Loucy (cell line): Measurements from ENCODE around the gene GALNT7.

Source experiments
- CTCF ChIP-seq: fragments of 200-600 bp; sonication (generic); conservative IDR thresholded peaks from 2 replicates; pipeline ENCODE4 v1.5.1; 2014; ENCODE audit warnings: mild to moderate bottlenecking, antibody characterized with exemption, low read length
- EZH2phosphoT487 ChIP-seq: fragments of 200-600 bp; IDR thresholded peaks from 2 replicates; pipeline ENCODE4 v1.6.1; 2018; ENCODE audit warnings: antibody characterized with exemption, mild to moderate bottlenecking, moderate library complexity, borderline replicate concordance

GRCh38 chr4:173258866-173259265, 90.3 kb downstream of the GALNT7 start:
- no peak for TF ChIP-seq CTCF
- TF ChIP-seq EZH2phosphoT487, result no peak
